B cell (primary cell): ENCODE measurements around the gene CABCOCO1. TPM values are rescaled to one million over a fixed set of nuclear protein-coding genes. Genes with fewer than 3 reads are reported as not detected.

Experiments
- ATAC-seq: fragments of 200-7000 bp; cut with Tn5 transposase; one replicate; pipeline ENCODE4 v1.10.0; 2021; ENCODE audit warnings: low read depth, mild to moderate bottlenecking, moderate number of reproducible peaks, moderate library complexity
- CTCF ChIA-PET: fragments of 350-600 bp; sonication (Branson Sonifier 250); formaldehyde crosslinking; loops from one replicate; lab custom pipeline; 2021; ENCODE audit warnings: antibody characterized with exemption, inconsistent platforms; lab: Charles Lee
- POLR2A ChIA-PET: fragments of 350-600 bp; sonication (Branson Sonifier 250); formaldehyde crosslinking; loops from one replicate; lab custom pipeline; 2021; ENCODE audit warnings: antibody characterized with exemption; lab: Charles Lee
- DNase-seq: peaks from one replicate; pipeline ENCODE4 v3.0.0; 2013
- H2AFZ ChIP-seq: 2 replicates; pipeline ENCODE4 v1.6.1; 2012; ENCODE audit warnings: mild to moderate bottlenecking, low read depth, low read length; ENCODE audit not compliant: insufficient read depth, poor library complexity, severe bottlenecking
- H3K27ac ChIP-seq, 2 donors: 1 replicate in 1 of 2; 2 replicates in 1 of 2; pipeline ENCODE4 v1.5.1; 2012 to 2013; ENCODE audit warnings: low read length in 2 of 2, mild to moderate bottlenecking in 2 of 2, moderate library complexity in 1 of 2
- H3K27me3 ChIP-seq, 4 experiments: fragments of 200-600 bp in 1 of 4; sonication (generic) in 1 of 4; replicated peaks in 1 of 4; 1 replicate in 2 of 4; 2 replicates in 2 of 4; pipeline versions ENCODE4 v1.6.1 to v1.7.0; 2013 to 2016; ENCODE audit warnings: low read length in 3 of 4, mild to moderate bottlenecking in 2 of 4, mixed read lengths in 1 of 4, moderate library complexity in 1 of 4; ENCODE audit not compliant: insufficient read depth in 4 of 4, control insufficient read depth in 3 of 4; ENCODE audit errors: control extremely low read depth in 1 of 4
- H3K36me3 ChIP-seq, 2 experiments: replicated peaks in 1 of 2; 1 replicate in 1 of 2; 2 replicates in 1 of 2; pipeline versions ENCODE4 v1.6.1 to v1.7.1; 2013; ENCODE audit warnings: low read length in 1 of 2; ENCODE audit not compliant: insufficient read depth in 2 of 2, control insufficient read depth in 1 of 2; ENCODE audit errors: control extremely low read depth in 1 of 2, extremely low read depth in 1 of 2
- H3K4me1 ChIP-seq, 2 donors: fragments of 200-600 bp in 1 of 2; sonication (generic) in 1 of 2; 1 replicate in 1 of 2; 2 replicates in 1 of 2; pipeline versions ENCODE4 v1.5.1 to v1.6.1; 2013 to 2017; ENCODE audit warnings: low read length in 2 of 2; ENCODE audit not compliant: control insufficient read depth in 2 of 2, insufficient read depth in 2 of 2
- H3K4me2 ChIP-seq: replicated peaks from 2 replicates; pipeline ENCODE3; 2012; ENCODE audit warnings: mild to moderate bottlenecking, low read depth, low read length; ENCODE audit not compliant: poor library complexity, severe bottlenecking
- H3K4me3 ChIP-seq, 5 experiments: fragments of 200-600 bp in 1 of 5; sonication (generic) in 1 of 5; 1 replicate in 3 of 5; 2 replicates in 2 of 5; pipeline versions ENCODE4 v1.5.1 to v1.7.0; 2011 to 2016; ENCODE audit warnings: low read length in 4 of 5, mild to moderate bottlenecking in 4 of 5, low read depth in 2 of 5, control low read depth in 1 of 5, moderate library complexity in 1 of 5; ENCODE audit not compliant: insufficient read depth in 1 of 5; ENCODE audit errors: control extremely low read depth in 1 of 5, extremely low read depth in 1 of 5
- H3K79me2 ChIP-seq: fragments of 200-600 bp; sonication (generic); one replicate; pipeline ENCODE4 v1.6.0; 2016; ENCODE audit warnings: low read length; ENCODE audit not compliant: control insufficient read depth, insufficient read depth
- H3K9ac ChIP-seq: fragments of 200-600 bp; sonication (generic); 2 replicates; pipeline ENCODE4 v1.6.1; 2017; ENCODE audit warnings: mild to moderate bottlenecking, low read length, moderate library complexity
- H3K9me3 ChIP-seq, 3 donors: one replicate each; pipeline versions ENCODE4 v1.6.1 to v1.7.1; 2013; ENCODE audit warnings: low read length in 2 of 3; ENCODE audit not compliant: control insufficient read depth in 2 of 3, insufficient read depth in 1 of 3; ENCODE audit errors: control extremely low read depth in 1 of 3
- H4K20me1 ChIP-seq: 2 replicates; pipeline ENCODE4 v1.6.0; 2012; ENCODE audit warnings: mild to moderate bottlenecking, low read length; ENCODE audit not compliant: insufficient read depth, control insufficient read depth, poor library complexity, severe bottlenecking
- H3K27ac Mint-ChIP-seq: one replicate; pipeline ENCODE4 v1.8.0; 2021; ENCODE audit warnings: mixed read lengths
- H3K27me3 Mint-ChIP-seq: one replicate; pipeline ENCODE4 v1.8.0; 2021; ENCODE audit warnings: mixed read lengths
- H3K4me1 Mint-ChIP-seq: one replicate; pipeline ENCODE4 v1.8.0; 2021; ENCODE audit warnings: mixed read lengths
- H3K4me3 Mint-ChIP-seq: one replicate; pipeline ENCODE4 v1.8.0; 2021; ENCODE audit warnings: mixed read lengths
- H3K9me3 Mint-ChIP-seq: one replicate; pipeline ENCODE4 v1.8.0; 2022; ENCODE audit warnings: mixed read lengths; ENCODE audit not compliant: insufficient read depth
- CTCF ChIP-seq: fragments of 200-600 bp; IDR thresholded peaks from one replicate; pipeline ENCODE4 v1.8.0; 2022; ENCODE audit warnings: antibody characterized with exemption, mild to moderate bottlenecking
- EZH2 ChIP-seq: IDR thresholded peaks from 2 replicates; pipeline ENCODE4 v1.6.1; 2012; ENCODE audit warnings: borderline replicate concordance, low read depth, mild to moderate bottlenecking, moderate library complexity, low read length; ENCODE audit not compliant: insufficient read depth, poor library complexity, severe bottlenecking
- WGBS: methylation state at CpG from one replicate; pipeline ENCODE4 v1.1.5; 2013; ENCODE audit warnings: missing lambda C conversion rate; ENCODE audit not compliant: insufficient coverage; 5-methylcytosine and 5-hydroxymethylcytosine counted together
- intact Hi-C: fragments of 100-400 bp; cut with micrococcal nuclease; formaldehyde crosslinking; loops from one replicate; pipeline ENCODE4 v1.10.0; 2022
- polyA plus RNA-seq: library from polyadenylated mRNA; depleted of rRNA; stranded (reverse); fragments of >200 nt; gene quantifications from 2 replicates; pipeline ENCODE4 v1.2.3, GENCODE V29; 2012
- total RNA-seq, 2 donors: library from RNA; stranded (reverse); fragments of 120-200 nt in 1 of 2; gene quantifications; 1 replicate in 1 of 2; 2 replicates in 1 of 2; pipeline versions ENCODE4 v1.2.3 to v1.2.4, GENCODE V29; 2013 to 2022

Gene CABCOCO1
- total and polyA plus RNA-seq, 2 donors (not counting 1 experiment from before 2014, with no cell fraction given): not detected

- no peaks in the 10 kb centered on the region for H3K9me3 ChIP-seq
- no peak for DNase-seq
- Mint-ChIP-seq H3K9me3 (no peaks in the 10 kb centered on the region), H3K4me3 (no peak overlapping the region), H3K27ac (no peak overlapping the region), H3K4me1 (no peaks in the 10 kb centered on the region), H3K27me3 (peaks cover 12% of the 10 kb centered on the region)
- no peak overlapping the region for H3K9ac ChIP-seq
- no peaks in the 10 kb centered on the region for H3K4me1 ChIP-seq
- TF ChIP-seq EZH2: no peak
- no peak for TF ChIP-seq CTCF
- no peaks in the 10 kb centered on the region for H4K20me1 ChIP-seq
- no peak overlapping the region for H2AFZ ChIP-seq
- CTCF ChIA-PET: no interaction called here
- POLR2A ChIA-PET: no interaction called here
- no peaks in the 10 kb centered on the region for H3K27me3 ChIP-seq
- H3K4me2 ChIP-seq: no peak overlapping the region
- H3K4me3 ChIP-seq: no peak overlapping the region
- no CpG with 5 or more reads among the region's 2 CpGs for WGBS
- no peaks in the 10 kb centered on the region for H3K36me3 ChIP-seq
- no peaks in the 10 kb centered on the region for H3K79me2 ChIP-seq
- ATAC-seq: no peak
- no peak overlapping the region for H3K27ac ChIP-seq
- intact Hi-C loops: no loop called here
Measured at GRCh38 chr10:61618388-61618961, 44.3 kb upstream of the CABCOCO1 start.

GRCh38 chr10:61620506-61620905 lies 42.2 kb upstream of the CABCOCO1 start:
- POLR2A ChIA-PET: no interaction called here
- Histone ChIP-seq H3K4me3 (no peak overlapping the region), H3K79me2 (no peaks in the 10 kb centered on the region), H3K27ac (no peak overlapping the region), H3K4me2 (no peak overlapping the region), H4K20me1 (no peaks in the 10 kb centered on the region), H3K4me1 (no peaks in the 10 kb centered on the region), H3K36me3 (no peaks in the 10 kb centered on the region), H3K27me3 (no peaks in the 10 kb centered on the region), H3K9me3 (no peaks in the 10 kb centered on the region), H2AFZ (no peak overlapping the region), H3K9ac (no peak overlapping the region)
- intact Hi-C loops: no loop called here
- Mint-ChIP-seq H3K27ac (no peak overlapping the region), H3K9me3 (no peaks in the 10 kb centered on the region), H3K4me1 (no peaks in the 10 kb centered on the region), H3K27me3 (peaks cover 12% of the 10 kb centered on the region), H3K4me3 (no peak overlapping the region)
- TF ChIP-seq EZH2 (no peak), CTCF (no peak)
- DNase-seq (no peak), ATAC-seq (no peak)
- CTCF ChIA-PET: no interaction called here
